ENCODE results near the gene KAT5. TPM values are rescaled to one million over a fixed set of nuclear protein-coding genes. Genes with fewer than 3 reads are reported as not detected.
"Not testable (repeated sequence)": the region's sequence is repeated elsewhere in the genome, so short reads cannot be mapped to it uniquely, and the experiment has no call there.

KAT5 gene
- total and polyA plus RNA-seq, 4 donors, result 41.5 to 81.2 (median 77.4) TPM

GRCh38 chr11:65706303-65706763 is 5.7 kb upstream of the KAT5 start:
- not testable (repeated sequence) for H3K27me3 ChIP-seq (ENCODE audit: control insufficient read depth, insufficient read depth, low read length); H3K9me3 ChIP-seq (ENCODE audit: control insufficient read depth, insufficient read depth, low read length); H3K36me3 ChIP-seq (ENCODE audit: control insufficient read depth, insufficient read depth, low read length); H3K4me3 ChIP-seq (ENCODE audit: low read depth, low read length); H3K27ac ChIP-seq (ENCODE audit: low read depth, low read length); H3K4me1 ChIP-seq (ENCODE audit: control insufficient read depth, insufficient read depth, low read length)
- DNase-seq (ENCODE audit: low read depth in 4 of 6, low spot score in 6 of 6), result peak in 3 of 6 donors; percentile 26 to 88 (median 78)
- whole genome bisulfite sequencing (ENCODE audit: insufficient coverage), result 13% methylated on average over 9 of the region's 14 CpGs

- not testable (repeated sequence) for H3K36me3 ChIP-seq (ENCODE audit: control insufficient read depth, insufficient read depth, low read length); H3K27me3 ChIP-seq (ENCODE audit: control insufficient read depth, insufficient read depth, low read length); H3K27ac ChIP-seq (ENCODE audit: low read depth, low read length); H3K9me3 ChIP-seq (ENCODE audit: control insufficient read depth, insufficient read depth, low read length); H3K4me3 ChIP-seq (ENCODE audit: low read depth, low read length); DNase-seq (ENCODE audit: low read depth in 4 of 6, low spot score in 6 of 6)
- H3K4me1 ChIP-seq (ENCODE audit: control insufficient read depth, insufficient read depth, low read length), result peaks cover 10% of the 10 kb centered on the region
- 81% methylated on average over 3 of the region's 12 CpGs for WGBS (ENCODE audit: insufficient coverage)
These were observed 5.0 kb upstream of the KAT5 start for GRCh38 chr11:65707002-65707401.

GRCh38 chr11:65708451-65708850 is 3.6 kb upstream of the KAT5 start:
- no peak overlapping the region for H3K27ac ChIP-seq (ENCODE audit: low read depth, low read length)
- no peak for DNase-seq (ENCODE audit: low read depth in 4 of 6, low spot score in 6 of 6)
- H3K27me3 ChIP-seq (ENCODE audit: control insufficient read depth, insufficient read depth, low read length), result peaks cover 3% of the 10 kb centered on the region
- H3K4me1 ChIP-seq (ENCODE audit: control insufficient read depth, insufficient read depth, low read length), result peaks cover 21% of the 10 kb centered on the region
- no peaks in the 10 kb centered on the region for H3K9me3 ChIP-seq (ENCODE audit: control insufficient read depth, insufficient read depth, low read length)
- WGBS (ENCODE audit: insufficient coverage), result no CpG with 5 or more reads among the region's 5 CpGs
- H3K36me3 ChIP-seq (ENCODE audit: control insufficient read depth, insufficient read depth, low read length), result peaks cover 5% of the 10 kb centered on the region
- H3K4me3 ChIP-seq (ENCODE audit: low read depth, low read length), result no peak overlapping the region

GRCh38 chr11:65709661-65710060 is 2.4 kb upstream of the KAT5 start:
- Histone ChIP-seq H3K4me1 (ENCODE audit: control insufficient read depth, insufficient read depth, low read length) (peaks cover 27% of the 10 kb centered on the region), H3K4me3 (ENCODE audit: low read depth, low read length) (no peak overlapping the region), H3K9me3 (ENCODE audit: control insufficient read depth, insufficient read depth, low read length) (no peaks in the 10 kb centered on the region), H3K27ac (ENCODE audit: low read depth, low read length) (no peak overlapping the region), H3K27me3 (ENCODE audit: control insufficient read depth, insufficient read depth, low read length) (no peaks in the 10 kb centered on the region), H3K36me3 (ENCODE audit: control insufficient read depth, insufficient read depth, low read length) (peaks cover 17% of the 10 kb centered on the region)
- WGBS (ENCODE audit: insufficient coverage), result 68% methylated on average over 5 of the region's 8 CpGs
- no peak for DNase-seq (ENCODE audit: low read depth in 4 of 6, low spot score in 6 of 6)

GRCh38 chr11:65710421-65710820 is 1.6 kb upstream of the KAT5 start:
- DNase-seq (ENCODE audit: low read depth in 4 of 6, low spot score in 6 of 6), result no peak
- peaks cover 25% of the 10 kb centered on the region for H3K36me3 ChIP-seq (ENCODE audit: control insufficient read depth, insufficient read depth, low read length)
- no peaks in the 10 kb centered on the region for H3K27me3 ChIP-seq (ENCODE audit: control insufficient read depth, insufficient read depth, low read length)
- no peak overlapping the region for H3K4me3 ChIP-seq (ENCODE audit: low read depth, low read length)
- WGBS (ENCODE audit: insufficient coverage), result 95% methylated on average over 2 of the region's 3 CpGs
- H3K27ac ChIP-seq (ENCODE audit: low read depth, low read length), result no peak overlapping the region
- no peaks in the 10 kb centered on the region for H3K9me3 ChIP-seq (ENCODE audit: control insufficient read depth, insufficient read depth, low read length)
- peaks cover 27% of the 10 kb centered on the region for H3K4me1 ChIP-seq (ENCODE audit: control insufficient read depth, insufficient read depth, low read length)

GRCh38 chr11:65712633-65713076 is 603 bp downstream of the KAT5 start:
- WGBS (ENCODE audit: insufficient coverage), result 18% methylated on average over 7 of the region's 11 CpGs
- Histone ChIP-seq H3K27ac (ENCODE audit: low read depth, low read length) (peak overlapping the region; percentile 100), H3K4me1 (ENCODE audit: control insufficient read depth, insufficient read depth, low read length) (peaks cover 23% of the 10 kb centered on the region), H3K36me3 (ENCODE audit: control insufficient read depth, insufficient read depth, low read length) (peaks cover 45% of the 10 kb centered on the region), H3K27me3 (ENCODE audit: control insufficient read depth, insufficient read depth, low read length) (no peaks in the 10 kb centered on the region), H3K9me3 (ENCODE audit: control insufficient read depth, insufficient read depth, low read length) (no peaks in the 10 kb centered on the region), H3K4me3 (ENCODE audit: low read depth, low read length) (peak overlapping the region; percentile 98)
- no peak for DNase-seq (ENCODE audit: low read depth in 4 of 6, low spot score in 6 of 6)

GRCh38 chr11:65713212-65713969 is 1.3 kb downstream of the KAT5 start:
- WGBS (ENCODE audit: insufficient coverage), result 96% methylated on average over 19 of the region's 24 CpGs
- peaks cover 29% of the 10 kb centered on the region for H3K4me1 ChIP-seq (ENCODE audit: control insufficient read depth, insufficient read depth, low read length)
- no peaks in the 10 kb centered on the region for H3K27me3 ChIP-seq (ENCODE audit: control insufficient read depth, insufficient read depth, low read length)
- no peak for DNase-seq (ENCODE audit: low read depth in 4 of 6, low spot score in 6 of 6)
- H3K36me3 ChIP-seq (ENCODE audit: control insufficient read depth, insufficient read depth, low read length), result peaks cover 52% of the 10 kb centered on the region
- H3K4me3 ChIP-seq (ENCODE audit: low read depth, low read length), result no peak overlapping the region
- no peak overlapping the region for H3K27ac ChIP-seq (ENCODE audit: low read depth, low read length)
- no peaks in the 10 kb centered on the region for H3K9me3 ChIP-seq (ENCODE audit: control insufficient read depth, insufficient read depth, low read length)

- no peak overlapping the region for H3K27ac ChIP-seq (ENCODE audit: low read depth, low read length)
These were observed 2.4 kb downstream of the KAT5 start for GRCh38 chr11:65714433-65714832.

GRCh38 chr11:65716302-65716701 is 4.2 kb downstream of the KAT5 start:
- Histone ChIP-seq H3K27me3 (ENCODE audit: control insufficient read depth, insufficient read depth, low read length) (no peaks in the 10 kb centered on the region), H3K27ac (ENCODE audit: low read depth, low read length) (no peak overlapping the region), H3K4me1 (ENCODE audit: control insufficient read depth, insufficient read depth, low read length) (peaks cover 46% of the 10 kb centered on the region), H3K9me3 (ENCODE audit: control insufficient read depth, insufficient read depth, low read length) (no peaks in the 10 kb centered on the region), H3K36me3 (ENCODE audit: control insufficient read depth, insufficient read depth, low read length) (peaks cover 67% of the 10 kb centered on the region), H3K4me3 (ENCODE audit: low read depth, low read length) (no peak overlapping the region)
- 93% methylated on average over 5 of the region's 7 CpGs for WGBS (ENCODE audit: insufficient coverage)
- no peak for DNase-seq (ENCODE audit: low read depth in 4 of 6, low spot score in 6 of 6)

More at GRCh38 chr11:65714433-65714832, 2.4 kb downstream of the KAT5 start:
- Histone ChIP-seq H3K9me3 (ENCODE audit: control insufficient read depth, insufficient read depth, low read length) (no peaks in the 10 kb centered on the region), H3K4me1 (ENCODE audit: control insufficient read depth, insufficient read depth, low read length) (peaks cover 40% of the 10 kb centered on the region), H3K27me3 (ENCODE audit: control insufficient read depth, insufficient read depth, low read length) (no peaks in the 10 kb centered on the region), H3K36me3 (ENCODE audit: control insufficient read depth, insufficient read depth, low read length) (peaks cover 63% of the 10 kb centered on the region), H3K4me3 (ENCODE audit: low read depth, low read length) (no peak overlapping the region)
- no peak for DNase-seq (ENCODE audit: low read depth in 4 of 6, low spot score in 6 of 6)
- WGBS (ENCODE audit: insufficient coverage), result 98% methylated on average over 15 of the region's 16 CpGs

- Histone ChIP-seq H3K27me3 (ENCODE audit: control insufficient read depth, insufficient read depth, low read length) (no peaks in the 10 kb centered on the region), H3K4me3 (ENCODE audit: low read depth, low read length) (no peak overlapping the region), H3K4me1 (ENCODE audit: control insufficient read depth, insufficient read depth, low read length) (peaks cover 43% of the 10 kb centered on the region), H3K27ac (ENCODE audit: low read depth, low read length) (no peak overlapping the region), H3K36me3 (ENCODE audit: control insufficient read depth, insufficient read depth, low read length) (peaks cover 67% of the 10 kb centered on the region), H3K9me3 (ENCODE audit: control insufficient read depth, insufficient read depth, low read length) (no peaks in the 10 kb centered on the region)
- no peak for DNase-seq (ENCODE audit: low read depth in 4 of 6, low spot score in 6 of 6)
- WGBS (ENCODE audit: insufficient coverage), result 94% methylated on average over 14 of the region's 14 CpGs
These were observed 4.8 kb downstream of the KAT5 start for GRCh38 chr11:65716774-65717405.
